ENCODE results near the gene CPEB4. TPM values are rescaled to one million over a fixed set of nuclear protein-coding genes. Genes with fewer than 3 reads are reported as not detected.

Gene CPEB4
- total and polyA plus RNA-seq, 9 of the 15 experiments (the other 6 are each of a cell fraction or from before 2014, with no cell fraction given) = 7.4 to 21.3 (median 12.4) TPM

DNA sequence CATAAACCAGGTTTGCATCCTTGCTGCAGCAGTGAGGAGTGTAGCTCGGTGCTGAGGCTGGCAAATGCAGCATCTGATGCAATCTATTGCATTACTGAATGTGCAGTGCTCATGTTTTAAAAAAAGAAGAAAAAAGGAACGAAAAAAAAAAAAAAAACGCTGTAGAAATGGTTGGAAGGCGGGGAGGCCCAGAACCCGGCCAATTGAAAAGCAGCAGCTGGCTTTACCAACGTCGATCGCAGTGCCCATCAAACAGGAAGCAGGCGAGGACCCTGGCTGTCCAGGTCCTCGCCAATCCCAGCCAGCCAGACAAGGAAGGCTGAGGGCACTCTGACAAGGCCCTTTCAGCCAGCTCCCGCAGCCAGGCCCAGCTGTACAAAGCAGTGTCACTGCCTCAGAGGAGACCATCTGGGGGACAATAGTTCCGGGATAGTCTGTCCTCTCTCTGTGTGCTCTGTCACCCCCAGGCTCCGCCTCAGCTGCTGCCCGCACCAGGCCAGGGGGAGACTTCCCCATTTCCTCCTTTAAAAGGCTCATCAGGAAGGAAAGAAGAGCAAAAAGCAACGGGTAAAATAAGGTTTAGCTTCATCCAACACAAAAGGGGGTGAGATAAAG is 21.8 kb upstream of the CPEB4 start (continued):
- peak; percentile 25; the same call in 1 of the 2 replicates for TF ChIP-seq ZBTB40 (IDR thresholded peaks at IDR 0.05)
- TF ChIP-seq ZBTB40 (CRISPR knock-in tag; IDR thresholded peaks at IDR 0.05) = no peak
- no peak for TF ChIP-seq NFIX (CRISPR knock-in tag; IDR thresholded peaks at IDR 0.05; ENCODE audit: low read depth)
- TF ChIP-seq CEBPB (tag; IDR thresholded peaks at IDR 0.05) = peak; percentile 50
- TF ChIP-seq KDM5B (IDR thresholded peaks at IDR 0.05; ENCODE audit: insufficient replicate concordance, low read depth, low read length) = peak; percentile 76
- TF ChIP-seq ELF1 (tag; IDR thresholded peaks at IDR 0.05) = peak; percentile 65; the same call in 1 of the 2 replicates
- no peak for TF ChIP-seq ATF1 (CRISPR knock-in tag; IDR thresholded peaks at IDR 0.05)
- TF ChIP-seq ATF1 (tag; IDR thresholded peaks at IDR 0.05) = peak; percentile 44
- TF ChIP-seq HDAC8 (tag; IDR thresholded peaks at IDR 0.05) = 0 out of 2 replicates have a peak, but pooled peaks have one; percentile 36
- peak; percentile 87 for TF ChIP-seq TFAP4 (CRISPR knock-in tag; IDR thresholded peaks at IDR 0.05; ENCODE audit: borderline replicate concordance)
- TF ChIP-seq, protein P1, sequence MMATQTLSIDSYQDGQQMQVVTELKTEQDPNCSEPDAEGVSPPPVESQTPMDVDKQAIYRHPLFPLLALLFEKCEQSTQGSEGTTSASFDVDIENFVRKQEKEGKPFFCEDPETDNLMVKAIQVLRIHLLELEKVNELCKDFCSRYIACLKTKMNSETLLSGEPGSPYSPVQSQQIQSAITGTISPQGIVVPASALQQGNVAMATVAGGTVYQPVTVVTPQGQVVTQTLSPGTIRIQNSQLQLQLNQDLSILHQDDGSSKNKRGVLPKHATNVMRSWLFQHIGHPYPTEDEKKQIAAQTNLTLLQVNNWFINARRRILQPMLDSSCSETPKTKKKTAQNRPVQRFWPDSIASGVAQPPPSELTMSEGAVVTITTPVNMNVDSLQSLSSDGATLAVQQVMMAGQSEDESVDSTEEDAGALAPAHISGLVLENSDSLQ (IDR thresholded peaks at IDR 0.05) = peak; percentile 57
- TF ChIP-seq, protein P2, sequence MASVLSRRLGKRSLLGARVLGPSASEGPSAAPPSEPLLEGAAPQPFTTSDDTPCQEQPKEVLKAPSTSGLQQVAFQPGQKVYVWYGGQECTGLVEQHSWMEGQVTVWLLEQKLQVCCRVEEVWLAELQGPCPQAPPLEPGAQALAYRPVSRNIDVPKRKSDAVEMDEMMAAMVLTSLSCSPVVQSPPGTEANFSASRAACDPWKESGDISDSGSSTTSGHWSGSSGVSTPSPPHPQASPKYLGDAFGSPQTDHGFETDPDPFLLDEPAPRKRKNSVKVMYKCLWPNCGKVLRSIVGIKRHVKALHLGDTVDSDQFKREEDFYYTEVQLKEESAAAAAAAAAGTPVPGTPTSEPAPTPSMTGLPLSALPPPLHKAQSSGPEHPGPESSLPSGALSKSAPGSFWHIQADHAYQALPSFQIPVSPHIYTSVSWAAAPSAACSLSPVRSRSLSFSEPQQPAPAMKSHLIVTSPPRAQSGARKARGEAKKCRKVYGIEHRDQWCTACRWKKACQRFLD (CRISPR knock-in tag; IDR thresholded peaks at IDR 0.05) = peak; percentile 8; the same call in 1 of the 2 replicates
- TF ChIP-seq SMARCA4 (IDR thresholded peaks at IDR 0.05) = 0 out of 2 replicates have a peak, but pooled peaks have one; percentile 35
